ENCODE results near the gene GRID1.

DNA sequence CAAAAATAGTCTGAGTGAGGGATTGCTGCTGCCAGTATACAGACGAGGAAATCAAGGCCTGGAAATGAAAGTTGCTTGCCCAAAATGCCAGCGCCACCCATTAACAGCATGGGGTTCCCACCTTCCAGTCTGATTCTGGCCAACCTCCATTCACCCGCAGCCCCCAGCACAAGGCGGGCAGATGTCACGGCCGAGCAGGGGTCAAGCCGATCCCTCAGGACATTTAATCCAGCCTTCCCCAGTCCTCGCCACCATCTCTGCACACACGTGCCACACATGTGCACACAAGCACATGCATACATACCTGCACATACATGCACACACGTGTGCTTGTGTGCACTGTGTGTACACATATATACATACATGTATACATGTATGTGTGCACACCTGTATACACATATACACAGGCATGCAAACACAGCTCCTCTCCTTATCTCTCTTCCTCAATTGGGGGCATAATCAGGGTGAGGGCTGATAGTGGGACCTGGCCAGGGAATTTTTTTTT is 122.9 kb downstream of the GRID1 start:
- no peak for TF ChIP-seq GATA2 (IDR thresholded peaks at IDR 0.05; ENCODE audit: low read depth, low read length)
- no peak for TF ChIP-seq GATA3 (IDR thresholded peaks at IDR 0.05; ENCODE audit: low read depth, low read length)

Measured in SH-SY5Y (cell line).